Loucy (cell line): ENCODE data around the gene C3orf38.

ENCODE experiments used
- CTCF ChIP-seq: fragments of 200-600 bp; sonication (generic); conservative IDR thresholded peaks from 2 replicates; pipeline ENCODE4 v1.5.1; 2014; ENCODE audit warnings: mild to moderate bottlenecking, antibody characterized with exemption, low read length
- EZH2phosphoT487 ChIP-seq: fragments of 200-600 bp; IDR thresholded peaks from 2 replicates; pipeline ENCODE4 v1.6.1; 2018; ENCODE audit warnings: antibody characterized with exemption, mild to moderate bottlenecking, moderate library complexity, borderline replicate concordance

GRCh38 chr3:88150806-88151205 lies 1.0 kb downstream of the C3orf38 start:
- TF ChIP-seq EZH2phosphoT487 (no peak), CTCF (no peak)
